Trophoblast cell (in vitro differentiated cells and primary cell): ENCODE measurements around the gene RBM18.

Experiments
- DNase-seq, 2 donors: peaks; one replicate each; pipeline ENCODE4 v3.0.0-alpha.2; 2016
- H2AFZ ChIP-seq: 2 replicates; pipeline ENCODE4 v1.6.1; 2013; ENCODE audit warnings: low read length, moderate library complexity, mild to moderate bottlenecking; ENCODE audit not compliant: insufficient read depth, poor library complexity
- H2AK5ac ChIP-seq: 2 replicates; pipeline ENCODE4 v1.6.1; 2013; ENCODE audit warnings: mild to moderate bottlenecking, low read length
- H2BK120ac ChIP-seq: 2 replicates; pipeline ENCODE4 v1.6.1; 2013; ENCODE audit warnings: low read length, mild to moderate bottlenecking, moderate library complexity; ENCODE audit not compliant: insufficient read depth, poor library complexity
- H2BK12ac ChIP-seq: 2 replicates; pipeline ENCODE4 v1.6.1; 2013; ENCODE audit warnings: mild to moderate bottlenecking, low read length, moderate library complexity
- H2BK5ac ChIP-seq: 2 replicates; pipeline ENCODE4 v1.6.1; 2013; ENCODE audit warnings: low read length, low read depth, moderate library complexity, mild to moderate bottlenecking; ENCODE audit not compliant: poor library complexity
- H3K14ac ChIP-seq: 2 replicates; pipeline ENCODE4 v1.6.1; 2013; ENCODE audit warnings: mild to moderate bottlenecking, low read length
- H3K18ac ChIP-seq: 2 replicates; pipeline ENCODE4 v1.6.1; 2013; ENCODE audit warnings: mild to moderate bottlenecking, low read length
- H3K23ac ChIP-seq: 2 replicates; pipeline ENCODE4 v1.6.1; 2013; ENCODE audit warnings: low read length
- H3K27ac ChIP-seq: 2 replicates; pipeline ENCODE4 v1.5.1; 2013; ENCODE audit warnings: low read depth, mild to moderate bottlenecking, inconsistent platforms, low read length, moderate library complexity
- H3K27me3 ChIP-seq: 2 replicates; pipeline ENCODE4 v1.6.1; 2013; ENCODE audit warnings: inconsistent platforms, mild to moderate bottlenecking, low read length, moderate library complexity; ENCODE audit not compliant: insufficient read depth
- H3K36me3 ChIP-seq, 2 experiments: 1 replicate in 1 of 2; 2 replicates in 1 of 2; pipeline ENCODE4 v1.6.1; 2013; ENCODE audit warnings: low read length in 2 of 2, mild to moderate bottlenecking in 2 of 2, moderate library complexity in 1 of 2; ENCODE audit not compliant: insufficient read depth in 2 of 2, control insufficient read depth in 1 of 2
- H3K4ac ChIP-seq: 2 replicates; pipeline ENCODE4 v1.6.1; 2013; ENCODE audit warnings: low read depth, mild to moderate bottlenecking, low read length, moderate library complexity
- H3K4me1 ChIP-seq, 2 experiments: 1 replicate in 1 of 2; 2 replicates in 1 of 2; pipeline ENCODE4 v1.6.1; 2013; ENCODE audit warnings: low read length in 2 of 2, mild to moderate bottlenecking in 2 of 2, moderate library complexity in 1 of 2; ENCODE audit not compliant: insufficient read depth in 2 of 2, control insufficient read depth in 1 of 2
- H3K4me2 ChIP-seq: 2 replicates; pipeline ENCODE4 v1.6.1; 2013; ENCODE audit warnings: inconsistent platforms, mild to moderate bottlenecking, low read length, moderate library complexity
- H3K4me3 ChIP-seq: 2 replicates; pipeline ENCODE4 v1.5.1; 2013; ENCODE audit warnings: mild to moderate bottlenecking, low read depth, low read length, inconsistent platforms
- H3K79me1 ChIP-seq: one replicate; pipeline ENCODE4 v1.6.1; 2013; ENCODE audit warnings: low read length
- H3K79me2 ChIP-seq: 2 replicates; pipeline ENCODE4 v1.6.1; 2013; ENCODE audit warnings: low read length, mild to moderate bottlenecking; ENCODE audit not compliant: control insufficient read depth, insufficient read depth, poor library complexity
- H3K9ac ChIP-seq: 2 replicates; pipeline ENCODE4 v1.6.1; 2013; ENCODE audit warnings: mild to moderate bottlenecking, low read length
- H3K9me3 ChIP-seq: 2 replicates; pipeline ENCODE4 v1.6.1; 2013; ENCODE audit warnings: low read depth, mild to moderate bottlenecking, control low read depth, inconsistent platforms, low read length; ENCODE audit not compliant: insufficient read depth
- H4K12ac ChIP-seq: 2 replicates; pipeline ENCODE4 v1.6.1; 2013; ENCODE audit warnings: low read depth, mild to moderate bottlenecking, low read length, moderate library complexity
- H4K8ac ChIP-seq: 2 replicates; pipeline ENCODE4 v1.6.1; 2013; ENCODE audit warnings: low read depth, mild to moderate bottlenecking, low read length, moderate library complexity
- H4K91ac ChIP-seq: one replicate; pipeline ENCODE4 v1.6.1; 2013; ENCODE audit warnings: low read depth, mild to moderate bottlenecking, low read length, moderate library complexity
- WGBS: extraction: QIAGEN DNeasy Blood & Tissue Kit; methylation state at CpG from one replicate; pipeline ENCODE4 v1.1.7; 2013; ENCODE audit warnings: missing lambda C conversion rate; ENCODE audit not compliant: insufficient read length, insufficient coverage; ENCODE audit errors: extremely low coverage; 5-methylcytosine and 5-hydroxymethylcytosine counted together

The RBM18 gene

DNA sequence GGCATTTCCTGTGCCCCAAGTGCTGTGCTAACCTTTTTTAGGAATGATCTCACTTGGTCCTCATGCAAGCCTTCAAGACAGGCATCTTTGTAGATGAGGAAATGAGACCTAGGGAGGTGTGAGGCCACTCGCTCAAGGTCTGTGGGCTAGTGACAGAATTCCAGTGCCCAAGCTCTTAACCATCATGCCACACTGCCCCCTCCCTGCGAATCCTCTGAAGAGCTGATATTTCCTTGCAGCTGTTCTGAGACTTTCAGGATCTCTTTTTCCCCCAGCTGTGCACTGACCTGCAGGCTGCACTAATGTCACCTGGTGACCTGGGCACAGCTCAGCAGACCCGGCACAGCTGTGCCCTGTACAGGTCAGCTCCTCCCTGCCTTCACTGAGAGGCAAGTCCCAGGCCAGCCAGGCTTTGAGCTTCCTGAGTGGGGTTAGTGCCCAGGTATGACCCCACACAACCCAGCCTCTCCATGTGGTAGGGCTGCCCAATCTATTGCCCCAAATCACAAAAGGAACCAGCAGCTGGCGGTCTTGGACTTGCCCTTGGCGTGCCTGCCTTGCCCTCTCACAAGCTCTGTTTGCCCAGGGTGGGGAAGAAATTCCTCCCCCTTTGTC is 72.3 kb downstream of the RBM18 start:
- no CpG with 5 or more reads among the region's 5 CpGs for WGBS
- Histone ChIP-seq H2BK5ac (no peak overlapping the region), H3K23ac (no peak overlapping the region), H3K79me2 (no peaks in the 10 kb centered on the region), H2AFZ (no peak overlapping the region), H3K18ac (no peak overlapping the region), H2BK120ac (no peak overlapping the region), H3K9ac (no peak overlapping the region), H3K9me3 (peaks cover 2% of the 10 kb centered on the region), H4K12ac (no peak overlapping the region), H4K91ac (no peak overlapping the region), H2BK12ac (no peak overlapping the region), H3K4me1 (no peaks in the 10 kb centered on the region), H3K4me3 (no peak overlapping the region), H3K27ac (no peak overlapping the region), H3K79me1 (no peaks in the 10 kb centered on the region), H3K27me3 (no peaks in the 10 kb centered on the region), H3K14ac (no peak overlapping the region), H3K4me2 (no peak overlapping the region), H2AK5ac (no peak overlapping the region), H4K8ac (no peak overlapping the region), H3K36me3 (no peaks in the 10 kb centered on the region), H3K4ac (no peak overlapping the region)
- DNase-seq = no peak

DNA sequence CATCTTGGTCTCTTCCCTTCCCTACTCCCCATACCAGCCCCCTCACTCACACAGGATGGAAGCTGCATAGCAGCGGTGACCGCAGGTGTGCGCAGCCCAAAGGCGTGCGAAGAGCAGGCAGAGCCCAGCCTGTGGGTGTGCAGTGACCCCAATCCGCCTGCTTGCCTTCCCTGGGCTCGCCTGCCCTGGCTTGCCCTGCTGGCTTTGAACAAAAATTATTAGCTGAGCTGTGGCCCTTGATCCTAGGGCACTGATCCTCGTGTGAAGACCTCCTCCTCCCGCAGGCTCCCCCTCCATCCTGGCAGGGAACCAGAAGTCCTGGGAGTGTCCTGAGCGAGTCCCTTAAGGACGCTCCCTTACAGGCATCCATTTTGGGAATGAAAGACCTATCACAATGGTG is 73.1 kb downstream of the RBM18 start:
- Histone ChIP-seq H3K27ac (no peak overlapping the region), H3K9ac (no peak overlapping the region), H2BK120ac (no peak overlapping the region), H3K36me3 (no peaks in the 10 kb centered on the region), H3K18ac (no peak overlapping the region), H3K4ac (no peak overlapping the region), H4K8ac (no peak overlapping the region), H3K4me1 (no peaks in the 10 kb centered on the region), H4K91ac (no peak overlapping the region), H3K79me2 (no peaks in the 10 kb centered on the region), H3K4me2 (no peak overlapping the region), H2BK5ac (no peak overlapping the region), H2AK5ac (no peak overlapping the region), H3K4me3 (no peak overlapping the region), H2BK12ac (no peak overlapping the region), H3K14ac (no peak overlapping the region), H3K23ac (no peak overlapping the region), H4K12ac (no peak overlapping the region), H2AFZ (no peak overlapping the region), H3K9me3 (peaks cover 2% of the 10 kb centered on the region), H3K79me1 (no peaks in the 10 kb centered on the region), H3K27me3 (no peaks in the 10 kb centered on the region)
- WGBS = no CpG with 5 or more reads among the region's 11 CpGs
- DNase-seq = no peak

DNA sequence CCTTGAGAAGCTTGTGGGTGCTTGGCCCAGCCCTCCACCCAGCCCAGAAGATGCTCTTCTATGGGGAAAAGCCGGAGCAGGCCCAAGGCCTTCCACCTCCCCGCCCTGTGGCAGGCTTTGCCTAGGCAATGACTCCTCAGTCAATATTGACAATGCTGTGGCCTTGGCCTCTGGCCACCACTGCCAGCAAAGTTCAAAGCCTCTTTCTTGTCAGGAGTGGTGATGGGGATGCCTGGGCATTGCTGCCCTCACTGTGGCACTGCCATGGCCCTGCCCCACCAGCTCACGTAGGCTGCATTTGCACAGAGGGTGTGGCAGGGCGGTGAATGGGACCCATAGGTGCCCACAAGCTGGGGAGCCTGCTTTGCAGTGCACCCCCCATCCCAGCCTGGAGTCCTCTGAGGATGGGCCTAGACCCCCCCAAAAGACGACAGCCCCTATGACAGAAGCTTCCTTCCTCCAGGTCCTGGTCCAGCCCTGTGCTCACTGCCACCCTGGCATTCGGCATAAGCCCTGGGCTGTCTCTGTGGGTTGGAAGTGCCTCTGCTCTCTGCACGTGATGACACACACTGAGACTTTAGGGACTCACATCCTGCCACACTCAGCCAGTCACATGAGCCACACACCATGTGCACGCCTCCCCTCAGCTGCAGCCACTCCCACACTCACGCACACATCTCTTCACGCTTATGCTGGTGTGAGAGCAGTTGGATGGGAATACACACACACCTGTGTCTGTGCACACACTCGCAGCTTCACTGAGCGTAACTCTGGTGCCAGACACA is 73.9 kb downstream of the RBM18 start:
- no peak overlapping the region for H3K18ac ChIP-seq
- H3K36me3 ChIP-seq = no peaks in the 10 kb centered on the region
- no peak overlapping the region for H3K14ac ChIP-seq
- DNase-seq = no peak
- no peak overlapping the region for H3K4me2 ChIP-seq
- H2AFZ ChIP-seq = no peak overlapping the region
- no peak overlapping the region for H3K4ac ChIP-seq
- H2BK120ac ChIP-seq = no peak overlapping the region
- H2AK5ac ChIP-seq = no peak overlapping the region
- no peak overlapping the region for H4K8ac ChIP-seq
- no CpG with 5 or more reads among the region's 12 CpGs for WGBS
- no peaks in the 10 kb centered on the region for H3K79me1 ChIP-seq
- no peak overlapping the region for H3K27ac ChIP-seq
- H3K79me2 ChIP-seq = no peaks in the 10 kb centered on the region
- H3K4me1 ChIP-seq = no peaks in the 10 kb centered on the region
- H3K27me3 ChIP-seq = no peaks in the 10 kb centered on the region
- H4K12ac ChIP-seq = no peak overlapping the region
- no peak overlapping the region for H3K4me3 ChIP-seq
- no peak overlapping the region for H2BK5ac ChIP-seq
- H4K91ac ChIP-seq = no peak overlapping the region
- H3K9me3 ChIP-seq = peaks cover 2% of the 10 kb centered on the region
- no peak overlapping the region for H2BK12ac ChIP-seq
- H3K9ac ChIP-seq = no peak overlapping the region
- H3K23ac ChIP-seq = no peak overlapping the region

DNA sequence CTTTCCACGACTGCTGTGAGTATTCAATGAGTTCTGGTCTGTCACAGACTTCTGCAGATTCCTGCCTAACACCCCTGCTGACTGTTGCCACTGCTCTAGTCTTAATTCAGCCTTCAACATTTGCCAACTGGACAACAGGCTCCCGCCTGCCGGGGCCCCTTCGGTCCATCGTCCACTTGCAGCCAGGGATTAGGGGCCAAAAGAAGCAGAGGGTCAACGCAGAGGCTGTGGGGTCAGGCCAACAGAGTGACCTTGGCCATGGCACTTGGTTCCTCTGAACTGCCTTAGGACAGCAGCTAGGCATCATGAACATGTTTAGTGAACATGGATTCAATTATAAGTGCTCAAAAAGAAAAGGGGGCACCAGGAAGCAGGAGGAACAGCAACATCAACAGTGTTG is 76.3 kb downstream of the RBM18 start:
- Histone ChIP-seq H4K12ac (no peak overlapping the region), H2AK5ac (no peak overlapping the region), H3K4me1 (no peaks in the 10 kb centered on the region), H3K36me3 (no peaks in the 10 kb centered on the region), H3K27ac (no peak overlapping the region), H3K9ac (no peak overlapping the region), H3K4me3 (no peak overlapping the region), H3K9me3 (peaks cover 3% of the 10 kb centered on the region), H3K79me1 (no peaks in the 10 kb centered on the region), H3K4me2 (no peak overlapping the region), H4K8ac (no peak overlapping the region), H2BK120ac (no peak overlapping the region), H3K4ac (no peak overlapping the region), H3K27me3 (no peaks in the 10 kb centered on the region), H3K14ac (no peak overlapping the region), H2BK12ac (no peak overlapping the region), H3K23ac (no peak overlapping the region), H4K91ac (no peak overlapping the region), H2BK5ac (no peak overlapping the region), H2AFZ (no peak overlapping the region), H3K79me2 (no peaks in the 10 kb centered on the region), H3K18ac (no peak overlapping the region)
- WGBS = no CpG with 5 or more reads among the region's 6 CpGs
- DNase-seq = no peak
